C4-2B (cell line): ENCODE measurements around the gene MICAL3.

ENCODE experiments used
- CTCF ChIP-seq: fragments of 450-650 bp; conservative IDR thresholded peaks from 2 replicates; pipeline ENCODE4 v1.5.1; 2017; ENCODE audit warnings: mild to moderate bottlenecking
- ZFX ChIP-seq: fragments of 450-650 bp; IDR thresholded peaks from 2 replicates; pipeline ENCODE4 v1.6.1; 2017

DNA sequence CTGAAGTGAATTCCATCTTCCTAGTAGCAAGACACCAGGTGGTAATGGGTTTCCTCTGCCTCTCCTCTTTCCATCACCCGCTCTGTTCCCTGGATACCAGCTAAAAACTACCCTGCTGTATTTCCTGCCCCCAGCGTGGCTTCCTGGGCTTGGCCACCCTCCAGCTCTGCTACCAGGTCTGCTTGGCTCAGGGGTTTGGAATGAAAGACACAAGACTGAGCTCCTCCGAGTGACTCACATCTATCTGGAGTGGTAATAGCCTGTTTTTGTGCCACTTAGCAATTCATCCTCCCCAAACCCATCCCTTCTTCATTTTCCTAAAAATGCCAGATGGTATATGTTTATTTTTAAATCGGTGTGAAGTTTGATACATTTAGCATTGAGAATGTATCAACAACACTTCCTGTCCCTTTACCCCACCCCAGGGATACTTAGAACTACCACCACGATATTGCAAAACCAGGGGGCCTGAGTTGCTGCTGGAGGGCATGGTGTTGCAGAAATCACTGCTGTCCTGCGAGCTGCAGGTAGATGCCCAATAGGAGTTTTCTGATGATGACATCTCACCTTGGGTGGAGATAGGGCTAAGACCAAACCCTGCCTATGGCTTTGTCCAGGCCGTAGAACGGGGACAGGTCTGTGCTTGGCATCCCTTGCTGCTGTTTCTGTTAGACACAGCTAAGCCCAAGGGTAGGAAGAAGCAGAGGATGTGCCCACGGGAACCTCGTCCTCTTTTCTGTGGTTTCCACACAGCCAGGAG lies 7.5 kb upstream of the MICAL3 start:
- TF ChIP-seq CTCF (no peak), ZFX (no peak)
